GM10266 (cell line): ENCODE measurements around the gene TRPM7.

ENCODE experiments used
- DNase-seq: peaks from one replicate; pipeline ENCODE4 v3.0.0; 2012; ENCODE audit errors: extremely low spot score
- CTCF ChIP-seq: IDR thresholded peaks from 2 replicates; pipeline ENCODE4 v1.5.1; 2012; ENCODE audit warnings: mild to moderate bottlenecking, low read depth; ENCODE audit not compliant: control insufficient read depth, insufficient read depth; ENCODE audit errors: missing control alignments

TRPM7 gene

GRCh38 chr15:50562735-50563640 is 123.6 kb downstream of the TRPM7 start:
- no peak for TF ChIP-seq CTCF
- no peak for DNase-seq

- peak; percentile 27 for DNase-seq
- TF ChIP-seq CTCF: no peak
These were observed 128.6 kb downstream of the TRPM7 start for GRCh38 chr15:50558012-50558411.

- DNase-seq: no peak
These were observed 129.8 kb downstream of the TRPM7 start for GRCh38 chr15:50556642-50557371.

GRCh38 chr15:50552238-50552637 is 134.4 kb downstream of the TRPM7 start:
- peak; percentile 48 for DNase-seq
- no peak for TF ChIP-seq CTCF

More at GRCh38 chr15:50556642-50557371, 129.8 kb downstream of the TRPM7 start:
- TF ChIP-seq CTCF: no peak

GRCh38 chr15:50549326-50549725 is 137.3 kb downstream of the TRPM7 start:
- DNase-seq: no peak
- TF ChIP-seq CTCF: no peak

- no peak for TF ChIP-seq CTCF
- no peak for DNase-seq
These were observed 140.0 kb downstream of the TRPM7 start, which contains the start of gene USP50 for GRCh38 chr15:50546566-50546965. USP50 (minus strand) TSS chr15:50546666; CDS start chr15:50546525, 141 bp downstream.
